ENCODE measurements around the gene LCMT1.
"Not testable (repeated sequence)": the region's sequence is repeated elsewhere in the genome, so short reads cannot be mapped to it uniquely, and the experiment has no call there.

LCMT1 gene

DNA sequence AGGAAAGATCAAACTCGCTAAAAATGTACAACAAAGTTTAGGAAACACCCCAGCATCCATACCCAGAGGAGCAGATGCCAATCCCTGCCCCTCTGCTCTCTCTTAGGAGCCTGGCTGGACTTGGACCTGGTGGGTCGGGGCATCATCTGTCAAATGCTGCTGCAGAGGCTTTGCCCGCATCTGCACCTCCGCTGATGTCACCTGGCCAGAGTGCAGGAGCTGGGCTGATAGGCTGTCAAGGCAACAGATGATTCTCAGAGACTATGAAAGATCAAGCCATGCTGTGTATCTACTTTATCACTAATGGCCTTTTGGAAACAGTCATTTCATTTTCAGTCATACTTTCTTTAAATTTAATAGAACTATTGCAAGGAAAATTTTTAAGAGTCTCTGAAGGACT, 15.9 kb upstream of the LCMT1 start:
- DNase-seq, result no peak

DNA sequence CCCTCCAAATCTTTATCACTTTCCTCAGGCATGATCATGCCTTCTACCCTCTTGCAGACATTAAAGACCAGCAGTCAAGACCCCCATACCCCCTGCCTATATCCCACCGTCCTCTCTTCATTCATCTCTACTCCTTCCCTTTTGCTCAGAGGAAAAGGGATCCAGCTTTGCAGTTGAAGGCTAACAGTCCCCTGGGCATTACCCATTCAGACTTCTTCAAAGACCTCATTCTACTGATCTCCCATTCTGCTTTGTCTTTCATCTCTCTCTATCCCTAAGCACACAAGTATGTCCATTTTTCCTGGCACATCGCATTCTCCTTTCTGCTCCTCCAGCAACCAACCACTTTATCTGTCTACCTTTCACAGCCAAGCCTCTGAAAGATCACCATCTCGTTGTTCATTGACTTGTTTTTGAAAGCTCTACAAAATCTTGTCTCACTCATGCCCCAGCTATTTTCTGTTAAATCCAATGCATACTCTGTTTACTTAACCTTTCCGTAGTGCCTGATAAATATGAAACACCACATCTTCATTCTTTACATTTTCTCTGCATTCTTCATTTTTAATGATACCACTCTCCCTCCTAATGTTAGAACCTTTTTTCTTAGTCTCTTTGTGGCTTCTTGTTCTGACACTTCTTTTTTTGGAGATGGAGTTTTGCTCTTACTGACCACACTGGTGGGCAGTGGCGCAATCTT, 14.1 kb upstream of the LCMT1 start:
- DNase-seq, result no peak

DNA sequence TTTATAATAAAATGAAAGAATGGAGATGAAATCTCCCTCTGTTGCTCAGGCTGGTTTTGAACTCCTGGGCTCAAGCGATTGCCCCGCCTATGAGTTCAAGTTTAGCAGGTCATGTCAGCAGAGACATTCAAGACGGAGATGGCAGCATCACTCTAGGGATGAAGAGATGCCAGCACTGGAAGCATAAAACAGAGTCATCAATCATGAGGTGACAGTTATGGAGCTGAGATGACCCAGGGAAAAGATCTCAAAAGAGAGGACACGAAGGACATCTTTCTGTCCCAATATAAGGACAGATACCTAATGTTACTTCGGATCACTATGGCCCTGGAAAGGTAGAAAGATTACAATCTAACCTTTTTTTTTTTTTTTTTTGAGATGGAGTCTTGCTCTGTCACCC, 11.0 kb upstream of the LCMT1 start:
- DNase-seq, result no peak

DNA sequence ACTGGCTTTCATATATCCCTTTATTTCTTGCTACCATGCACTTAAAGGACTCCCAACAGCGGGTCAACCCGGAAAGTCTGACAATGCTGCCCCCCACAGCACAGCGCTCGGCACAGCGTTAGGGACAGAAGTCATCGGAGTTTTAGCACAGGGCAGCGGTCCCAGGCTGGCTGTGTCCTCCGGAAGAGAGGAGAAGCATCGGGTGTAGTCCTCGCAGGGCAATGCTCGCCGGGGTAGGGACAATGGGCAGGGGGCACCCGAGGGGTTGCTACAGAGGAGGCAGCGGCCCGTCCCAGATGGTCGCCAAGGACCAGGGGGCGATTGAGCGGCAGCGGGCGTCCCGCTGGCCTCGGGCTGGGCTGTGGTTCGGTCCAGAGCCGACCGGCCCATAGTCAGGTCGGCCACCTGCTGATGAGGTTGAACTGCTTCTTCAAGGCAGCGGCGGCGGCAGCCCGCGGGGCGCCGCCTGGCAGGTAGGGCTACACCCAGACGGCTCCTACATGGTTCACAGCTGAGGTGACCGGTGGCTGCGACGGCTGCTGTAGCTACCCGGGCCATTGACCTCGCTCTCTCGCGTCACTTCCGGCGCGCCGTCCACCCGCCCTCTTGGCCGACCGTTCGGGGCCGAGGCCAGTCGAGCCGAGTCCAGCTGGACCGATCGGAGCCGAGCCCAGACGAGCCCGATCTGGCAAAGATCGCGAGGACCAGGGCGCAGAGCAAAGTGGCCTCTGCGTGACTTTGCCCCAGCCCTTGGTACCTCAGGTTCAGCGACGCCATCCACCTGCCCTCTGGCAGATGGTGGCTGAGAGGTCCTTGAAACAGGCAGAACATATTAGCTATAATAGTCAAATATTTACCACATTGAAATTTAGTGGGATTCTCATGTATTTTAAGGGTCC, 4.7 kb upstream of the LCMT1 start:
- peak; percentile 82 for DNase-seq

DNA sequence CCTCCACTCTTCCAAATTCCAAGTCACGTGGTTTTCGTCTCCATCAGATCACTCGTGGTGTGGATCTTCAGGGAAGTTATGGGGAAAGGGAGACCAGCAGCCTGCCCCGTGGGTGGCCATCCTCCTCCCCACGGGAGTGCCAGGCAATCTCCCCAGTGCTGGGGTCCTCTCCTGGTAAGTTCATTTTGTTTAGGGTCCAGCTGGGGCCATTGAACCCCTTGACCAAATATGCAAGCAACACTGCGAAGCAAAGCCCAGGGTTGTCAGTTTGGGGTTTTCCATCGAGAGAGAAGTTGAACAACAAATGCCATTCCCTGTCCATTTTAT, 4.1 kb upstream of the LCMT1 start:
- DNase-seq, result no peak

DNA sequence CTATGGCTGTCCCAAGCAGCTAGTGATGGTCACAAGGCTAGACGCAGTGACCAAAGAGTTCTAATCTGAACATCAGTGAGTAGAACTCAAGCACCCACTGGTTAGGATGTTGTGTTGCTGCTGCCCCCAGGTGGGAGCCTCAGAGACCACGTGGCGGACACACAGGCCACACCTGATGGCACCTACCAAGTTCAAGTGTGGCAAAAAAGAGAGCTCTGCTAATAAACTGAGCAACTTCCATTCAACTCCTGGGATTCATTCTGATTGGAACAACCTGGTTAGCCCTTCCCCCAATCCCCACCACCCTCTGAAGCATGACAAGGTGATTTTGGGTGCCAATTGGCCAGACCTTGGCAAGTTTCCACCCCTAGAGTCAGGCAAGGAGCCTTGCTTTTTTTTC, 3.5 kb upstream of the LCMT1 start:
- no peak for DNase-seq

DNA sequence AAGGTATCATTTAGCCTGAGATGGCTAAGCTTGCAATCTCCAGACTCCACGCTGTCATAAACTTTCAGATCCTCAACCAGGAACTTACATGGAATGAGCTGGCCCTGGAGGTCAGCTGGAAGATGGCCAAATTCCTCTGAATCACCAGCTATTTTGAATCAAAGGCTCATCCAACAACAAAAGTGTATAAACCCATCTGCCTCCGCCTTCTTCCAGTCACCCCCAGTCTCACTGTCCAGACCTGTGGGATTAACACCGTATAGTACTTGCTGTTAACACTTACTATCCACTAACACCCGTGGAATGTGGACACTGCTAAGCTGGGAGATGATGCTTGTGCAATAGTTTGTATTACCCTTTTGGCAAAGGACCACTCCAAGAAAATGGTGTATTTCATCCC, 1.9 kb upstream of the LCMT1 start:
- DNase-seq, result no peak

DNA sequence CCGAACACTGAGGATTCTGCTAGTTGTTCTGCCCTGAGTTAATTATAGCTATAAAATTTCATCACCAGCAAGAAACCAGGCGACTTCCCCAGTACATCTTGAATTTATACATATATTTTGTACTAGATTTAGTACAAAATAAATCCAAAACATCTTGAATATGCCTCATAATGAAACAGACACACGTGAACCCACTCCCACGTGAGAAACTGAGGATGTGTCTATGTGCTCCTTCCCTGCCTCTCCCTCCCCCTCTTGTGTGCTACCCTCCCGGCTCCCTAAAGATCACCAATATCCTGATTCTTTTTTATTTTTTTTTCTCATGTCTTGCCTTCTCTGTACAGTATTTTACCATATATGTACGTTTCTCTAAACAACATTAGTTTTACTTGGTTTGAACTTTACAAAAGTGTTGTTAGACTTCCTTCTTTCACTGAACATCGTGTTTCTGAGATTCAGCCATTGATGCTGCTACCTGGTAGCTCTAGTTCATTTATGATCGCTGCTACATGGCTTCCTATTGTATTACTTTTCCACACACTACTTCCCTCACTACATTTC, 1.1 kb upstream of the LCMT1 start:
- DNase-seq, result peak; percentile 27

DNA sequence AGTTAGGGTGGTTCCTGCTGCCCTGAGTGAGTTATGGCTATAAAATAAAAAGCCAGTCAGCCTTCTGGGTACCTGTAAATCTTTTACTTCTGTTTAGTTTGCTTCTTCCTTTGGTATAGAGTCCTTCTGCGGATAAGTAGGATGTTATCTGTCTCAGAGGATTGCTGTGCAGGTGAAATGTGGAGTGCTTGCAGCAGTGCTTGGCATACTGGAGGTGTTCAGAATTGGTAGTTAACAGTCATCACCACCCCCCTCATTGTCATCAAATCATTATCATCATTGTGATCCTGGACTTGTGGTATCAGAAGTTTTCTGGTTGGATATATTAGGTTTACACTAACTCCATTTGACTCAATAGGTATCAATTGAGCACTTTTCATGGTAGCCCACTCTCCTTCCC, 2.6 kb downstream of the LCMT1 start:
- DNase-seq, result no peak

DNA sequence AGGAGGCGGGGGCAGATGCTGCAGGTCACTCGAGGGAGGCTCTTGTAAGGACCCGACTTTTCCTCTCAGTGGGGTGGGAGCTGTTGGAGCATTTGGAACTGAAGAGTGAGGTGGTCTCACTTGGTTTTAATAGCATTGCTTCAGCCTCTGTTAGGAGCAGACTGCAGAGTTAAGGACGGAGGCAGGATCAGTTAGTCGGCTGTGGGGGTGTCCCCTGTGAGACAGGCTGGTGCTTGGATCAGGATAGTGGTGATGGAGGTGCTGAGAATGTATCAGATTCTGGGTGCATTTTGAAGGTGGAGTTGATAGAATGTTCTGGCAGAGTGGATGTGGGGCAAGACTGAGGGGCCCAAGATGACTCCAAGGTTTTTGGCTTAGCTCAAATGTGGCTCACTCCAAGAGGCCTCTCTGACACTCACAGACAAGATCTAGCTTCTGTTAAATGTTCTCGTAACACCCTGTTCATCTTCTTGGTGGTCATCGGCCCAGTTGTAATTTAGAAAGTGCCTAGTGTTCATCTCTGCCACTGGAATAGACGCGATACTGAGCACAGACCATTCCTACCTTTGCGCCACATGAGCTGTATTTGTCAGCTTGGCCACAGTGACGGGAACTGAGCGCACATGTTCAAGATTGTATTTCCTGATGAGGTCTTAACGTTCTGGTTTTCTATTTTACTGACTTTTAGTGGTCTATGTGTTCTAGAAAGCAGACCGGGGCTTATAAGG, 7.5 kb downstream of the LCMT1 start:
- DNase-seq, result no peak

DNA sequence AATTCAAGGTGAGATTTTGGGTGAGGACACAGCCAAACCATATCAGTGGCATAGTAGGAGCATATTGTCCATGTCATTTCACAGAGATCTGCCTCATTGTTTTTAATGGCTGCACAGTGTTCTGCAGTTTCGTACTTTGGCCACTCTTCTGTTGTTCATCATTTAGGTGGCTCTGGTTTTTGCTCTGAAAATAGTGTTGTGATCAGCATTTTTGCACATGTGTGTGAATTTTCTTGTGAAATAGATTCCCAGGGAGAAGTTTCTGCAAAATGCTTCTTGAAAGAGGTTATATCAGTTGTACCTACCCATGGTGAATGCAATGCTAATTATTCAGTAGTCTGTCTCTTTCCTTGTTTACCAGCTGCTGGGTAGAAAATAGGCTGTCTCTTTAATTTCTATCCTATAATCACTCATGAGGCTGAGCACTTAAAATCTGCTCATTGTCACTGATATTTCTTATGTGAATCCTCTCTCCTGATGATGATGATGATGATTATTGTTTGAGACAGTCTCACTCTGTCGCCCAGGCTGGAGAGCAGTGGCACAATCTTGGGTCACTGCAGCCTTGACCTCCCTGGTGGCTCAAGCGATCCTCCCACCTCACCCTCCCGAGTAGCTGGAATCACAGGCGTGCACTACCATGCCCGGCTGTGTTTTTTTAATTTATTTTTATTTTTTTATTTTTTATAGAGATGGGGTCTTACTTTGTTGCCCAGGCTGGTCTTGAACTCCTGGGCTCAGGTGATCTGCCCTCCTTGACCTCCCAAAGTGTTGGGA, 10.5 kb downstream of the LCMT1 start:
- no peak for DNase-seq

DNA sequence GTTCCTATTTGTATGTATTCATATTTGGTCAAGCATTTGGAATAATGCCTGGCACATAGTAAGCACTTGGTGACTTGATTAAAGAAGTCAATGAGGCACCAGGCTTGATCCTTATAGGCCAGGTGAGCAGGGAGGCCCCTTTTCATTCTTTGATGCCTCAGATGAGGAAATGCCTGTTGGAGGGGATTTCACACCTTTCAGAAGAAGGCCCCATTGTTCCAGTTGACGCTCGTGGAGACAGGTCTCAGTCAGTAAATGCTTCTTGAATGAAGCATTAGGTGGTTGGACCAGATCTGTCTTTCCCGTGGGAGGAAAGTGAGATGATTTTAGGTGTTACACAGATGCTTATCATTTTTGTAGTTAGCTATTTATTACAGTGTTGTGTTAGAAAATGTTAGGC, 13.0 kb downstream of the LCMT1 start:
- DNase-seq, result no peak

DNA sequence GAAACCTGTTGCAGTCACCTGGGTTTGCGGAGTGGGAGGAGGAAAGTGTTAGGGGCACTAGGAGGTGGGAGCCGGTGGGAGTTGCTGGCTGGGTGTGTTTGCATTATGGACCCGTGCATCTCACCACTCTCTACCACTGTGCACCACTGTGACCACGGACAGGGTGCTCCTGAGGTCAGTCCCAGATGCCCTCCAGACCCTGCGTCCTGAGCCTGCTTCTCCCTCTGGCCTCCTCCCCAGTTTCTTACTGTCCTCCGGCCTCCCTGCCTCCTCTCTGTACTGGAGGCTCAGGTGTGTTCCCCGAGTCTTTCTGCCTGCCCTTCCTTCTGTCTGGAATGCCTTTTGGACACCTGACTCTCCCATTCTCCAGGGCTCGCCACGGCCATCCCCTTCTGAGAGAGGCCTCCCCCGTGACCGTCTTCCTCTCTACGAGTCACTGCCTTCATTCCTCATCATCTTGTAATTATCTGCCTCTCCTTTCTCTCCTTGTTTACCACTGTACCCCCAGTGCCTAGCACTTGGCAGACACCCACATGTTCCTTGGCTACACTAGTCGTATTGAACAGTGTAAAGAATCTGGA, 14.6 kb downstream of the LCMT1 start:
- not testable (repeated sequence) for DNase-seq

DNA sequence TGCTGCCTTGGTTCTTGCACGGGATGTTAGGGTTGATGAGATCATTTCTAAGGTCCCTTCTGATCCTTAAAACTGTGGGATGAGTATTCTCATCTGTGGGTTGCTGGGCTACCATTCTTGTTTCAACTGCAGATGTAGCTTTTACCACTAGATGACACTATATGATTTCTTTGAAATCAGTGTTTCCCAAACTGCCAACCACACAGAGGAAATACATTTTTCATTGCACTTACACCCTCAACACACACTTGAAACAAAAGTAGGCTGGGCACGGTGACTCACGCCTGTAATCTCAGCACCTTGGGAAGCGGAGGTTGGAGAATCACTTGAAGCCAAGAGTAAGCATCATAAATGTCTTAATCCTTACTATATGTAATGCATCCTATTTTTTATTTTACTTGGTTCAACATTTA, 15.3 kb downstream of the LCMT1 start:
- DNase-seq, result no peak

DNA sequence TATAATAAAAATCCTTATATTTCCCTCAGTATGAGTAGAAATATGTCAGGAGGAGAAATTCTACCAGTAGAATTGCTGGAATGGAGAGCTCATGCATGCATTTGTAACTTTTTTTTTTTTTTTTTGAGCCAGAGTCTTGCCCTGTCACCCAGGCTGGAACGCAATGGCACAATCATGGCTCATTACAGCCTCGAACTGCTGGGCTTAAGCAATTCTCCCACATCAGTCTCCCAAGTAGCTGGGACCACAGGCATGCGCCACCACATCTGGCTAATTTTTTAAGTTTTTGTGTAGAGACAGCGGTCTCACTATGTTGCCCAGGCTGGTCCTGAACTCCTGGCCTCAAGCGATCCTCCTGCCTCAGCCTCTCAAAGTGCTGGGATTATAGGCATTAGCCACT, 21.2 kb downstream of the LCMT1 start:
- not testable (repeated sequence) for DNase-seq

DNA sequence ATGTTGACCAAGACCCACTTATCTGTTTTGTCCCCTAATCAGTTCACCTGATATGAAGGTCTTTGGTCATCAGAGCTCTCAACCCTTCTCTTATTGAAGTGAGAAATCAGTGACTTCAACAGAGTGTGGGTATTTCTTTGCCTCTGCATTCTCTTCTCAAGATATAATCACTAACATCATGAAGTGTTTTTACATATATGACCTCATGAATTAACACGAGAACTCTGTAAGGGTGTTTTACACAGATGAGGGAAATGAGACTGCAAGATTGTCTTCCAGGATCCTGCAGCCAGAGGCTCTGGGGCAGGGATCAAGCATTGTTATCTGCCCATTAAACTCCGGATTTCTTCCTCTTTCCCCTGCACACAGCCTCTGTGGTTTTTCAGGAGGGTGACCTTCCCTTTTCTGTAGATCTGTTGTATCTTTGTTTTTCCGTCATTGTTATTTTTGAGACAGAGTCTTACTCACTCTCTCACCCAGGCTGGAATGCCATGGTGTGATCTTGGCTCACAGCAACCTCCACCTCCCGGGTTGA, 22.7 kb downstream of the LCMT1 start:
- no peak for DNase-seq

DNA sequence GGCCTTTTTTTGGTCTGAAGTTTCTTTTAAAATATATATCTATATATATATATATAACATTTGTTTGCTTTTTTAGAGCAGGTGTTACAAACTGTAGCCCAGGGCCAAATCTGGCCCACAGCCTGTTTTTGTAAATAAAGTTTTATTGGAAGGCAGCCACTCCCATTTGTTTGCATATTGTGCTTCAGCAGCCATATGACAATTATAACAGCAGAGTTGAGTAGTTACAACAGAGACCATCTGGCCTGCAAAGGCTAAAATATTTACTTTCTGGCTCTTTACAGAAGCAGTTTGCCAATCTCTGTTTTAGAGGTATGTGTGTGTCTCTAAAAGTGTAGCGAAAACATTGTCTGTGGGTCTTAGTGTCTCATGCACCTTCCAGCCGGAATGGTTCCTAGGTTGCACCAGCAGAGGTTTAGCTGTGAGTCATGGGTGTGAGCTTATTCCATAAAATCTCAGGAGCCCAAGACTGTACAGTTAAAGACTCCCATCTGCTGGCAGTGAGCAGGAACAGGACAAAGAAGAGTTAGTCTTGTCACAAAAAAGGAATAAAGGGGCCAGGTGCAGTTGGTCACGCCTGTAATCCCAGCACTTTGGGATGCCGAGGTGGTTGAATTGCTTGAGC, 23.8 kb downstream of the LCMT1 start:
- DNase-seq, result peak; percentile 78

DNA sequence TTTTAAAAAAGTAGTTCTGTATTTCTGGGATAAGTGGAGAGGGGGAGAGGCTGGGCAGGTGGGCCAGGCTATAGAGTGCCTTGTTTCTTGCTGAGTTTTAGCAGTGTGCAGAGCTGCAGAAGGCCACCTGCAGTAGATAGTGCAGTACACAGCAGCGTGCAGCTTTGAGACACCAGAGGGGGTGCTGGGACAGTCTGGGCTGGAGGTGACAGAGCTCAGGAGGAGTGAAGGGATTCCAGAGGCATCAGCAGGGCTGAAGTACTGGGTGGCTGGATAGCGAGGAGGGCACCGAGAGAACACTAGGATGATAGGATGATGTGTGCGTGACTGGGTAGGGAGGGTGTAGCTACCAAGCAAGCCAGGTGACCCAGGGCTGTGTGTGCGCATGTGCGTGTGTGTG, 26.6 kb downstream of the LCMT1 start:
- no peak for DNase-seq

DNA sequence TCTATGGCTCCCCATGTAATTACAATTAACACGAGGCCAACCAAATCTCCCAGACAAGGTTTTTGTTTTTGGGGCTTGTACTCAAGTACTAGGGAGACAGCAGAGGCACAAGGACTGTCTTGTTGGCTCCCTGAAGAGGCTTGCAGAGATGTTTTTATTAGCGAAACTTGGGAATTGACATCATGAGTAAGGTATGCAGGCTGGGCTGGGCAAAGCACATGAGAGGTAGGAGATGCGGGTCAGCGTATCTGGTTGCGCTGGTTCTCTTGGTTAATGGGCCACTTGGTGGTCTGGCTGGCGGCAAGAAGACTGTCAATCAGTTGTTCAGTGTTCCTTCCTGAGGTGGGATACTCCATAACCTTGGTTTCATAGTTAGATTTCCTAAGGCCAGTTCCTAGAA, 28.9 kb downstream of the LCMT1 start:
- no peak for DNase-seq

DNA sequence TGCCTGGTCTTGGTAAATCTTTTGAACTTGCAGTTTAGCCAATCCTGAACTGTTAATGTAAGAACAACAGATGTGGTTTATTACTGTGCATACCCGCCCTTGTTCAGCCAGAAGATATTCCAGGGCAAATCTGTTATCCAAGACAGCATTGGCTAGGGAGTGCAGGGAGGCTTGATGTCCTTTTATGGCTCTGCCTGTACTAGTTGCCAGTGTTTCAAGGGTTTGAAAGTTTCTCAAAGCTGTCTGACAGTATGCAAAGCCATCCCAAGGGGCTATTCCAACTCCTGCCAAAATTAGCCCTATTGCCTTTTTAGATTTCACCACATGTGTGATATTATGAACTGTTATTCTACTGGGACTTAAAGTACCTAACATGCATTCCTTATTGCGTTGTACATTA, 30.1 kb downstream of the LCMT1 start:
- DNase-seq, result no peak

DNA sequence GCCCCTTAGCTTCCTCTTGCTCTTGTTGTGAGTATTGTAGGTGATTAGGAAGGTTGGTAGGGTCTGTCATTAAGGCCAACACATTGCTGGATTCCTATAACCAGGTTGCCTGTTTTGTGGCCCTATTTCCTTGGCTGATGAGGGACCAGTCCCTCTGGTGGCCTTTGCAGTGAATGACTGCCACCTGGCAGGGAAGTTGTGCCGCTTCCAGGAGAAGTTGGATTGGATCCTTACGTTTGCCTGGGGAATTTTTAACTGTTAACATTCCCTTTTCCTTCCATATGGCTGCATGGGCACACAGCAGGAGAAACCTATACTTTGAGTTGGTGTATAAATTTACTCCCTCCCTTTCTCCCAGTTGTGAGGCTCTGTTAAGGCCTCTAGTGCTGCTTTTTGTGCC, 32.4 kb downstream of the LCMT1 start:
- no peak for DNase-seq

Measured in NCI-H2171 treated with DMSO at 0.1 percent for 48 hours (cell line).